Ishikawa (cell line): Measurements from ENCODE around the gene TXNDC2.

Source experiments
- CREB1 ChIP-seq: IDR thresholded peaks from 2 replicates; pipeline ENCODE4 v1.6.1; 2012; ENCODE audit warnings: low read depth
- TAF1 ChIP-seq: IDR thresholded peaks from 2 replicates; pipeline ENCODE4 v1.6.1; 2012; ENCODE audit warnings: low read depth, mild to moderate bottlenecking
- TF ChIP-seq, protein P1 (sequence below): IDR thresholded peaks from 2 replicates; pipeline ENCODE4 v1.6.1; 2012
- TF ChIP-seq, protein P2 (sequence below): IDR thresholded peaks from 2 replicates; pipeline ENCODE4 v1.6.1; 2012; ENCODE audit warnings: low read depth, mild to moderate bottlenecking

DNA sequence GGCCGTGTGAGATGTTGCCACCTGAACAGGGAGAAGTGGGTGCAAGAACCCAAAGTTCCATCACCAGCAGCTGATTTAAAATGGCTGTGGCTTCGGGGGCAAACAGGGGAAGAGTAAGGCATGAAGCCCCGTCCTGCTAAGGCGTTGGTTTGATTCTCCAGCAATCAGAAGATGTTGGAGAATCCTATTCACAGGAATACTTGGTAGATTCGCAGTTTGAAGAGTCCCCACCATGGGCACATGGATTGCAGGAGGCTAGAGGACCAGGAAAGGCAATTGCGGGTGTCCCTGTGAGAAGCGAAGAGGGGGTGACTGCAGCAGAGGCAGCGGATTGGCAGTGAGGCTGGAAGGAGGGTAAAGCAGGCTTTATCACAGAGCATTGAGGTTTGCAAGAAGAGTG, 46.6 kb upstream of the TXNDC2 start:
- TF ChIP-seq, protein P1, sequence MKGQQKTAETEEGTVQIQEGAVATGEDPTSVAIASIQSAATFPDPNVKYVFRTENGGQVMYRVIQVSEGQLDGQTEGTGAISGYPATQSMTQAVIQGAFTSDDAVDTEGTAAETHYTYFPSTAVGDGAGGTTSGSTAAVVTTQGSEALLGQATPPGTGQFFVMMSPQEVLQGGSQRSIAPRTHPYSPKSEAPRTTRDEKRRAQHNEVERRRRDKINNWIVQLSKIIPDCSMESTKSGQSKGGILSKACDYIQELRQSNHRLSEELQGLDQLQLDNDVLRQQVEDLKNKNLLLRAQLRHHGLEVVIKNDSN, result no peak
- TF ChIP-seq CREB1, result no peak
- TF ChIP-seq, protein P2, sequence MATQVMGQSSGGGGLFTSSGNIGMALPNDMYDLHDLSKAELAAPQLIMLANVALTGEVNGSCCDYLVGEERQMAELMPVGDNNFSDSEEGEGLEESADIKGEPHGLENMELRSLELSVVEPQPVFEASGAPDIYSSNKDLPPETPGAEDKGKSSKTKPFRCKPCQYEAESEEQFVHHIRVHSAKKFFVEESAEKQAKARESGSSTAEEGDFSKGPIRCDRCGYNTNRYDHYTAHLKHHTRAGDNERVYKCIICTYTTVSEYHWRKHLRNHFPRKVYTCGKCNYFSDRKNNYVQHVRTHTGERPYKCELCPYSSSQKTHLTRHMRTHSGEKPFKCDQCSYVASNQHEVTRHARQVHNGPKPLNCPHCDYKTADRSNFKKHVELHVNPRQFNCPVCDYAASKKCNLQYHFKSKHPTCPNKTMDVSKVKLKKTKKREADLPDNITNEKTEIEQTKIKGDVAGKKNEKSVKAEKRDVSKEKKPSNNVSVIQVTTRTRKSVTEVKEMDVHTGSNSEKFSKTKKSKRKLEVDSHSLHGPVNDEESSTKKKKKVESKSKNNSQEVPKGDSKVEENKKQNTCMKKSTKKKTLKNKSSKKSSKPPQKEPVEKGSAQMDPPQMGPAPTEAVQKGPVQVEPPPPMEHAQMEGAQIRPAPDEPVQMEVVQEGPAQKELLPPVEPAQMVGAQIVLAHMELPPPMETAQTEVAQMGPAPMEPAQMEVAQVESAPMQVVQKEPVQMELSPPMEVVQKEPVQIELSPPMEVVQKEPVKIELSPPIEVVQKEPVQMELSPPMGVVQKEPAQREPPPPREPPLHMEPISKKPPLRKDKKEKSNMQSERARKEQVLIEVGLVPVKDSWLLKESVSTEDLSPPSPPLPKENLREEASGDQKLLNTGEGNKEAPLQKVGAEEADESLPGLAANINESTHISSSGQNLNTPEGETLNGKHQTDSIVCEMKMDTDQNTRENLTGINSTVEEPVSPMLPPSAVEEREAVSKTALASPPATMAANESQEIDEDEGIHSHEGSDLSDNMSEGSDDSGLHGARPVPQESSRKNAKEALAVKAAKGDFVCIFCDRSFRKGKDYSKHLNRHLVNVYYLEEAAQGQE, result no peak
- TF ChIP-seq TAF1, result no peak
